GM06990 (cell line): ENCODE measurements around the gene LRRC53.

Experiments used
- DNase-seq: peaks from one replicate; pipeline ENCODE4 v3.0.0-alpha.2; 2011; ENCODE audit not compliant: insufficient read length; ENCODE audit errors: extremely low read depth
- H3K27me3 ChIP-seq: replicated peaks from 2 replicates; pipeline ENCODE4 v1.6.0; 2011; ENCODE audit warnings: low read length; ENCODE audit not compliant: control insufficient read depth, insufficient read depth
- H3K36me3 ChIP-seq: 2 replicates; pipeline ENCODE4 v1.5.1; 2011; ENCODE audit warnings: low read length; ENCODE audit not compliant: control insufficient read depth, insufficient read depth
- H3K4me3 ChIP-seq: replicated peaks from 2 replicates; pipeline ENCODE4 v1.5.1; 2011; ENCODE audit warnings: low read depth, mild to moderate bottlenecking, control low read depth, low read length
- CTCF ChIP-seq: IDR thresholded peaks from 2 replicates; pipeline ENCODE4 v1.5.1; 2011; ENCODE audit warnings: low read length, control low read depth, mild to moderate bottlenecking, inconsistent platforms; ENCODE audit not compliant: insufficient read depth, poor library complexity, severe bottlenecking

Gene LRRC53

GRCh38 chr1:74486036-74486435 is 26.4 kb downstream of the LRRC53 start:
- Histone ChIP-seq H3K36me3 (no peaks in the 10 kb centered on the region), H3K27me3 (no peaks in the 10 kb centered on the region), H3K4me3 (no peak overlapping the region)
- no peak for TF ChIP-seq CTCF
- DNase-seq = no peak

GRCh38 chr1:74485622-74486021 is 26.8 kb downstream of the LRRC53 start:
- no peak for TF ChIP-seq CTCF
- no peaks in the 10 kb centered on the region for H3K27me3 ChIP-seq
- no peak overlapping the region for H3K4me3 ChIP-seq
- no peaks in the 10 kb centered on the region for H3K36me3 ChIP-seq
- no peak for DNase-seq

- no peak for DNase-seq
- H3K4me3 ChIP-seq = no peak overlapping the region
- no peaks in the 10 kb centered on the region for H3K27me3 ChIP-seq
- H3K36me3 ChIP-seq = no peaks in the 10 kb centered on the region
- TF ChIP-seq CTCF = no peak
Measured at GRCh38 chr1:74481607-74482006, 30.8 kb downstream of the LRRC53 start.

- H3K36me3 ChIP-seq = no peaks in the 10 kb centered on the region
- no peak for TF ChIP-seq CTCF
- no peak for DNase-seq
- no peak overlapping the region for H3K4me3 ChIP-seq
- H3K27me3 ChIP-seq = peaks cover 2% of the 10 kb centered on the region
Measured at GRCh38 chr1:74480068-74480467, 32.3 kb downstream of the LRRC53 start.

GRCh38 chr1:74478979-74479378 is 33.4 kb downstream of the LRRC53 start:
- H3K27me3 ChIP-seq = peaks cover 2% of the 10 kb centered on the region
- H3K4me3 ChIP-seq = no peak overlapping the region
- DNase-seq = no peak
- no peaks in the 10 kb centered on the region for H3K36me3 ChIP-seq
- TF ChIP-seq CTCF = no peak

GRCh38 chr1:74474585-74474984 is 37.8 kb downstream of the LRRC53 start:
- Histone ChIP-seq H3K36me3 (no peaks in the 10 kb centered on the region), H3K27me3 (peaks cover 2% of the 10 kb centered on the region), H3K4me3 (no peak overlapping the region)
- no peak for TF ChIP-seq CTCF
- DNase-seq = no peak
